HG03442 (cell line): ENCODE results near the gene GFRA1.
"Not testable (repeated sequence)": the region's sequence is repeated elsewhere in the genome, so short reads cannot be mapped to it uniquely, and the experiment has no call there.

Experiments
- ATAC-seq: cut with Tn5 transposase; IDR thresholded peaks from one replicate; pipeline ENCODE4 v1.9.1; 2021; ENCODE audit warnings: mild to moderate bottlenecking, moderate library complexity; ENCODE audit not compliant: unreplicated experiment

GFRA1 gene

DNA sequence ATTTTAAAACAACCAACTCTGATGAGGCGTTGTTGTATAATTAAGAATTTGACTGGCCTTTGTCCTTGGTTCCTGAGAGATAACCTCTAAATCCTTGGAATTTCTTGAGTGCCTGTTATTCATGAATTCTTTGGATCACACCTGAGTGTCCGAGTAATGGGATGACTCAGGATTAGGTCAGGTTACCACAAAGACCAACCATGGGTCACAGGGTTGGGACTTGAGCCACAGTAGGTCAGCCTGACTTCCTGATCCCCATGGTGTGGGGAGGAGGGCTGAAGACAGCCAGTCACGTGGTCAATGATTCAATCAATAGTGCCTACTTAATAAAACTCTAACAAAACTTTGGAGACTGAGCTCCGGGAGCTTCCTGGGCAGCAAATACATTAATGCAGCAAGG, 192.5 kb downstream of the GFRA1 start:
- no peak for ATAC-seq

DNA sequence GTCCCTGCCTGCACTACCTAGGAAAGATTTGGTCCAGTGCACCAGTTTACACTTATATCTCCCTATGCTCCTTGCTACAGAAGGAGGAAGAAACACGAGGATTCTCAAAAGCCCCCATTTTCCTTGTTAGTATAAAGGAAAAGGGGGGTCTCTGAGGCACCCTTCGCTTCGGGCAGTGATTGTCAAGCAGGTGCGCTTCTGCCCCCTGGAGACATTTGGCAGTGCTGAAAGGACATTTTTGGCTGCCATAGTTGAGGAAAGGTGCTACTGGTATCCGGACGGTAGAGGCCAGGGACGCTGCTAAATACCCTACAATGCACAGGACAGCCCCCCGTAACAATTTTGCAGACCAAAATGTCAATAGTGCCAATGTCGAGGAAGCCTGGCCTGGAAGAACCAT, 193.7 kb downstream of the GFRA1 start:
- no peak for ATAC-seq

DNA sequence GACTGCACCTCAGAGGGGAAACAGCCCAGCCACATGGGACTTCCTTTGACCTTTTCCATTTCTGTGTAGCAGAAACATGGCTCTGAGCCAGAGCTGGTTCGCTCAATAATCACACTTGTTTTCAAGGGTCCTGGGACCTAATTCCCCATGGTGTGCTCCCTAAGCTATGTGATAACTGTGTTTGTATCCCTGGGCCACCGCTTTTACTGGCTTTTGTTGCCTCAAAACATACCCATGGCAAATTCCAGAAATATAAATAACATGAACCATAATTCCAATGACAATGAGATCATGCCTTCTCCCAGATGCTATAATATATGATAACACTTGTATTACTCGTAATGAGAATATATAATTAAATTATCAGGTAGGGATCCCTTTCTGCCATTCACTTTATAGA, 196.4 kb downstream of the GFRA1 start:
- ATAC-seq, result no peak

DNA sequence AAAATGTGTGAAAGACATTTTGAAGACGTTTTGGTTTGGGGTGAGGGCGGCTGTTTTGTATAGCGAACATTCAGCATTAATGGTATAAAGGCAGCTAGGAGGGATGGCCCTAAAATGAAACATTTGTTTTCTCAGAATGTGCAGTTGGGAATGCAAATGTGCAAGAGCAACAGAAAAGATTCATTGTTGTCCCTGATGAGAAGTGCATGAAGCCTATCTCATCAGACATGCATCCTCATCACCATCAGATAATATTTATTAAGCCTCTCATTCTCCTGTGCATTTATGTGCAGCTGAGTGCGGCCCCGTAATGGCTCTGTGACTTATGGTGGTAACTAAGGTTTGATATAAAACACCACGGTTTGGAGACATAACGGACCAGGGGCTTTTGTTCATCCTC, 199.5 kb downstream of the GFRA1 start:
- no peak for ATAC-seq

DNA sequence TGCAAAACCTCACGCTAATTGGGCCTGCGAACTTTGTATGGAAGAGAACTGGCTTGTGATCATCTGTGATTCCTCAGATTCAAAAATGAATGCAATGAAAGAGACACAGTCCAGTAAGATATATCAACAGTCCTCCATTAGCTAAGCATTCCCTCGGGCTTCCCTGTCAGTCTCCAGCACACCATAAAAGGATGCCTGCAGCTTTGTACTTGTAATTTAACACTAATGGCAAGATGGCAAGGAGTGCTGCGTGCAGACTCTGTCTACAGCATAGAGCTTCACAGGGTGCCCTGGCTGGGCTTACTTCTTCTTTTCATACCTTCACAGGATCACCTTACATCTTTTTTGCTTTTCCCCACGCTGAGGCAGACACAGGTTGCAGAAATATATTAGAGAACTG, 200.0 kb downstream of the GFRA1 start:
- no peak for ATAC-seq

DNA sequence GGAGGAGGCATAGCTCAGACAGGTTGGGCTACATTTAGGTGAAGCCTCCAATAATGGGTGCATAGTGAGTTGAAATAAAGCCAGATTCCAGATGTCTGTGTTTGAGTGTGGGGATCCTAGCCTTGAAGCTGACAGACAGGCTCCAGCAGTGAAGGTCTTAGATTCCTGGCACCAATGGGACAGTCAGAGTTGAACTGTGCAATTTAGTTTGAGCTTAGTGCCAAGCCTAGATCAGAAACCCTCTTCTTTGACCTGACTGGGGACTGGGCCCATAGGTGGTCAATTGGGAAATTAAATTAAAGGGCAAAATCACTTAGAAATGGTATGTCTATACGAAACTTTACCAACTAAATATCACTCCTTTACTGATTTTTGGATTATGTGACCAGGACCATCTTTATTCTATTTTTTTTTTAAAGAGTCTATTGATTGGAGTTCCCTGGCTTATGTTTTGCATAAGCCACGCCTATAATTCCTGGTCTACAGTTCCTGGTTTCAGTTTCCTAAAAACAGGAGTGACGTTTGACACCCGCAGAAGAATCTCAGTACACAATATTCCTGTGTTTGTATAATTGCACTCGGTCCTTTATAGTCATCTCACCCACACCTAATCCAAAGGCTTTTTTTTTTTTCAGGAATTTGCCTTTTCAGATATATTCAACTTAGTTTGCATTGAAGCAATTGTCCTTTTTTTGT, 201.4 kb downstream of the GFRA1 start:
- ATAC-seq, result no peak

DNA sequence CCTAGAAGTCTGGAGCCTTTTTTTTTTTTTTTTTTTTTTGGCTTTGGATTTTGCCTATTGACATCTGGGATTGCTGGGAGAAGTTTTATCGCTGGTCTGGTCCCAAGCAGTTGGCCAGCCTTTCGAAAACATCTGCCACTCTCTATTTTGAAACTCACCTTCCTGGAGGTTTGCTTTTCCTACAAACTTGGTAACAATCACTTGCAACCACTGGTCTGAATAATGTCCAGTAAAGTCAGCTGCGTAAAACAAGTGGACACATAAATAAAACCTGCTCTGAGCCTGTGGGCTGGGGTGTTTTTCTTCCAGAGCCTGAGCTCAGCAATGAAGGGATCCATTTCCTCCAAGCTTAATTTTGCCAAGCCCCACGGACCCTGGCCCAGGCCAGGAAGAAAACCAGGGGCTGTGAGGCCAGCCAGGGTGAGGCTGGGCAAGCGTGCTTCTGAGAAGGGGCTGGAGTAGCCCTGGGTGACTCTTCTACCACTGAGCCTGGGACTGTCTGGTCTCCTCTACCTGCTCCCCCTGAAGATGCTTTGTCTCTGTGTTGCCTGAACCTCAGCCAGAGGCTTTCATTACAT, 202.2 kb downstream of the GFRA1 start:
- ATAC-seq, result no peak

DNA sequence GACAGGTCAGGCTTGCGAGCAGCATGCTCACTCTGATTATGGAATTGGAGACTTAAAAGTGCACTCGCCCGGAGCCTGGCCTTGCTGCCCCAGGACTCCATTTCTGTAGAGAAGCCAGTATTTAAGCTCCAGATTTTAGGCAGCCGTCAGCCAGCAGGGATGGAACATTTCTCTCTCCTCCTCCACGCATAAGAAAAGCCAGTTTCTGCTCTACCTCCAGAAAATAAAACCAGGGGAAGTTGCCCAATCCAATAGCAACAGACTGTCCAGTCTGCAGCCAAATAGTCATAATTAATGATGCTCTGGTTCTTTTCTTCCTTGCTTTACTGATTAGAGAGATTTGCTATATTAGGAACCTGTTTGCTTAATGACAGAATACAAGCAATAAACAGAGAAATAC, 203.2 kb downstream of the GFRA1 start:
- no peak for ATAC-seq

DNA sequence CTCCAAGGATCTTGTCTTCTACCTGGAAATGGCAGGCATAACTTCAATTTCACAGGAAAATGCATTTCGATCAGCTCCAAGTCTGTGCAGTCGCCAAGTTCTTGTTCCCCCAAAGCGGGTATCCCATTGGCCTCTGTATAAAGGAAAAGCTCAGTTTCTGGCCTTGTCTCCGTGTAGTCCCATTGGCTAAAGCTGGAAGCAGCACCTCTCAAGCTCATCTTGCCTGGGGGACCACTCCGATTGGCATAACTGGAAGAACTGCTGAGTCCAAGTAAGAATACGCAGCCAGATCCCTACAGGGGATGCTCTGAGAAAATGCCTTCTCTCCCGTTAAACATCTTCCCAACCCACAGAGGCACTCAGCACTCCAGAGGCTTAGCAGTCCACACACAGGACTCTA, 205.2 kb downstream of the GFRA1 start:
- ATAC-seq, result no peak

DNA sequence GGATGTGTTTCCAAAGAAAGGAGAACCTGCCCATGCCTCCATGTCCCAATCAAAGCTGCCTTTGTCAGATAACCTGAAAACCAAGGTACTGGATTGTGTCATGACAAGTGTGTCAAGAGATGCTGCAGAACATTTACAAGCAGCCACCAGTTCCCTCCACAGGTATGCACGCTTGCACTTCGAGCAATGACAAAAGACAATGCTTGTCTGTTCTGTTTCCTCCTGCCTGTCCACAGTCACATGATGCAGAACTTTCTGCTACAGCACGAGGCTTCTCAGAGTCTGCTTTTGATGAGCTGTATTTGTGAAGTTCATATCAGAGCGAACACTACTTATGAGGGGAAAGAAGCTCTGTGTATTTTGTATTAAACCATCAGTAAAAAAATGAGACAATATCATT, 209.9 kb downstream of the GFRA1 start:
- ATAC-seq, result no peak

DNA sequence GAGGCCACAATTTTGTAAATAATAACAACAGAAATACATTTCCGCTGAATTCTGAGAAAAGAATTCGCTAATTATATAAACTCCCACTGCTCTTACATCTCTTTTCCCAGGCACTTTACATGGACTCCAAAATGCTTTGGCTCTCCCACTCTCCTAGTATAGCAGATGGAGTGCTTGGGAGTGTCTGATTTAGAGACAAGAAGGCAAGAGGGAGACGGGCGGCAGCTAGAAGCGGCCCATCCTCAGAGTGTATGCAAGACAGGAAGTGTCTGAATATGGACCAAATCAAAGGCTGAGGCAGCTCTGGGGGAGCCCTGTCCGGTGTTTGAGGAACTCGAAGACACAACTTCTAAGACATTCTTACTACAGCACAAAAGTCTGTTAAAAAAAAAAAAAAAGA, 212.1 kb downstream of the GFRA1 start:
- no peak for ATAC-seq

DNA sequence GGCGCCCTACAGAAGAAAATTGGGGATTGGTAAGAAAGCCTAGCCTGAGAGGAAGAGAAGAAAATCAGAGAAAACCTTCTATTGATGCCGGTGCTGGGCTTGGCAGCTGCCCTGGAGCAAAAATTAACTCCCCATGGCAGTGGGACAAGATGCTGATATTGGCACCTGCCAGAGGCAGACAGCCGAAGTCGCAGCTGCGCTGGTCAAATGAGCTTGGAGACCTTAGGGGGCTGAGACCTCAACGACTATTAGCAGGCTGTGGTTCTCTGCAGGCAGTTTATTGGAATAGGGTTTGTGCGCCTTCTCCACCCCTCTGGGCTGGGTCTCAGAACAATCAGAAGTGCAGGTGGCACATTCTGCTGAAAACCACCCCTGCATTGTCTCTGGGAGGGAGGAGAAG, 213.7 kb downstream of the GFRA1 start:
- ATAC-seq, result no peak

DNA sequence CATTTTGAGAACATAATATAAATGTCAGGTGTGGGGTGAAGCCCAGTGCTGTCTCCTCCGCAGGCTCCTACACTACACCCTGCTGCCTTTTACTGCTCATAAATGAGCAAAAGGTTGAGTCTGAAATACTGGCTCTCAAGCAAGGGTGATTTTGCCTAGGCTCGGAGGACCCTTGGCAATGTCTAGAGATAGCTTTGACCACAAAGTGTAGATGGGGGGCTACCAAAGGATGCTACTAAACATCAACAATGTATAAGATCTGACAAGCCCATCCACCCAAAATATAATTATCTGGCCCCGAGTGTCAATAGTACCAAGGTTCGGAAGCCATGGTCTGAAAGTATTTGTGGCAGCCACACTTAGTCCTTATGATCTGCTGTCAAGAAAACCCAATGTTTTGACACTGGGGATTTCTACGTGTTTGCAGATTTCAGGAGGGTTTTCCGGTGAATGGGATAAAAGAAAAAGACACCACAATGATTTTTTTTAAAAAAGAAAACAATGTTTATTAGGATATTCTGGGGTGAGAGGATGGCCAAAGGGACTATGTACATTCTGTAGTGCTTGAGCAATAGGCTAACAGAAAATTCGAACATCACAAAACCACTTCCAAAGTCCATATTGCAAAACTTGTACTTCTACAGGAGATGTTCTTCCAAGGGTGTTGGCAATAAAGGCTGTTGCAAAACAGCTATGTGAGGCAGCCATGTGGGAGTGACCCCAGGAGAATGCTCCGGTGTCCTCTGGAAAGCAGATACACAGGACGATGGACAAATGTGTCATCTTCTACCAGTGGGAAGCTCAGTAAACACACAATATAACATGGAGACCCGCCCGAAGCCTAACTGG, 216.3 kb downstream of the GFRA1 start:
- ATAC-seq, result no peak

DNA sequence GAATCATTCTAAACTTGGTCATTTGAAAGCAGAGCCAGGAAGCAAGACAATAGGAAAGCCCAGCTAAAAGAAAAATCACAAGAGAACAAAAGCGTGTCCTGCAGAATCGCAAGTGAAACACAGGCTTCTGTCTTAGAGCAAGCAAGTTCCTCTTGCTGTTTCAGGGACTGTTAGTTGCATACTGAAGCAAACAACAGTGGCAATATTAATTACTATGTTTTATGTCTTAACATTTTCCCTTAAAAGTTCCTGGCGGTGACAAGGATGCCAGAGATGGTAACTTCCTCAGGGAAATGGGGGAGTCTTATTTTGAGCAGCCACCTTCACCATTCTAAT, 217.1 kb downstream of the GFRA1 start:
- no peak for ATAC-seq

DNA sequence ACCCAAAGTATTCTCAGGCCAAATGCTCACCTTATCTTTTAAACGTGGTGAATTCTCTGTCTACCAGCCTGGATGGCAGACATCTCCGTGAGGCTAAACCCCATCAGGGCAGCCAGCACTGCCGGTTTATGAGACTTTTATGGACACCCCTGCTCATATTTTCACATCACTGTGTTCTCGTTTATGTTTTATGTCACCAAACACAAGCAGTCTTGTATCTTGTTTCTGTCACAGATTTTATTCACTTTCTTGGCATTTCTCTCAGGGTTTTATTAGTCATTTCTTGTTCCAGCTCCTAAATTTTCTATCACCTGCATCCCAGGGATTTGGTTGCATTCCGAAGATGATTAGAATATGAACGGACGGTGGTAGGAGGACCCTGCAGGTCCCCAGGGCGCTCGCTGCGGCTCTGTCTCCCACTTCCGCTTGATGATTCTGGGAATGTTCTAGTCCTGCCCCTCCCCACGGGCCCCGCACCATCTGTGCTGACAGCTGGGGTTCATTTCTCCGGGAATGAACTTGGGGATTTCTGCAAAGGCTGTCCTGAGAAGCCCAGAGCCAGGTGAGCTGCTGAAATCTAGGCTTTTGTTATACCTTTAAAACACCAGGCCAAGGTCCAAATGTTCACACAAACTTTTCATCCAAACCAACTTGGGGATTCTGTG, 217.6 kb downstream of the GFRA1 start:
- ATAC-seq, result no peak

DNA sequence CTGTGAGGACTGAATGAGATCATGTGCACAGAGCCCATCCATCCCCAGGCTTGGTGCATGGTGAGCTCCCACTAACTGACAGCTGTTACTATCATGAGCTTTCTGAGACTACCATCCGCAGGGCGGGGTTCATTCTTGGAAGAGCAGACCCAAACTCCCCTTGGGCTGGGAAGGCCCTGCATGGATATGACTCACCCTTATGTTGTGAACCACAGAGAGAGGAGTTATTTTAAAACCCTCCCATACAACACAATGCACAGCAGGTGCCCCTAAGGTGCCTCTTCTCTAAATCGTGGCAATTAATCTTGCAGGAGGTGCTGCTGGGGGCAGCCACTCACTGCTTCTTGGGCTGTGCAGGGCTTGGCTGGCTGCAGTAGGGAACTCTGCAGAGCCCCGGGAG, 219.1 kb downstream of the GFRA1 start:
- no peak for ATAC-seq

DNA sequence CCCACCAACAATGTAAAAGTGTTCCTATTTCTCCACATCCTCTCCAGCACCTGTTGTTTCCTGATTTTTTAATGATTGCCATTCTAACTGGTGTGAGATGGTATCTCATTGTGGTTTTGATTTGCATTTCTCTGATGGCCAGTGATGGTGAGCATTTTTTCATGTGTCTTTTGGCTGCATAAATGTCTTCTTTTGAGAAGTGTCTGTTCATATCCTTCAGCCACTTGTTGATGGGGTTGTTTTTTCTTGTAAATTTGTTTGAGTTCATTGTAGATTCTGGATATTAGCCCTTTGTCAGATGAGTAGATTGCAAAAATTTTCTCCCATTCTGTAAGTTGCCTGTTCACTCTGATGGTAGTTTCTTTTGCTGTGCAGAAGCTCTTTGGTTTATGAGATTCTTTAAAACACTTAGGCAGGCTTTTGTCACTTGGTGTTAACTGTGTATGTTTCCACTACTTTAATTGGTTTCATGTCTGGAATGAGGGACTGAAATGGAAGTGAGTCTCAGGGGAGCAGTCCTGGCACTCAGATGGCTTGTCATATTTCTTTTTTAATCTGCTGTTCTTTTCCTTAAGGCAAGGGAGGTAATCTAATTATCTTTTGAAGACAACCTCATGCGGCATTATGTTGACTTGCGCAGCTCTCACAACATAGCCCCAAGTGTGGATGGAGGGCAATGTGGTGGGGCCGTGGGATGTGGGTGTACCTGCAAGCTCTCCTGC, 219.8 kb downstream of the GFRA1 start:
- ATAC-seq, result not testable (repeated sequence)

DNA sequence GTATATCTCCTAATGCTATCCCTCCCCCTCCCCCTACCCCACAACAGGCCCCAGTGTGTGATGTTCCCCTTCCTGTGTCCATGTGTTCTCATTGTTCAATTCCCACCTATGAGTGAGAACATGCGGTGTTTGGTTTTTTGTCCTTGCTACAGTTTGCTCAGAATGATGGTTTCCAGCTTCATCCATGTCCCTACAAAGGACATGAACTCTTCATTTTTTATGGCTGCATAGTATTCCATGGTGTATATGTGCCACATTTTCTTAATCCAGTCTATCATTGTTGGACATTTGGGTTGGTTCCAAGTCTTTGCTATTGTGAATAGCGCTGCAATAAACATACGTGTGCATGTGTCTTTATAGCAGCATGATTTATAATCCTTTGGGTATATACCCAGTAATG, 220.5 kb downstream of the GFRA1 start:
- ATAC-seq, result not testable (repeated sequence)

DNA sequence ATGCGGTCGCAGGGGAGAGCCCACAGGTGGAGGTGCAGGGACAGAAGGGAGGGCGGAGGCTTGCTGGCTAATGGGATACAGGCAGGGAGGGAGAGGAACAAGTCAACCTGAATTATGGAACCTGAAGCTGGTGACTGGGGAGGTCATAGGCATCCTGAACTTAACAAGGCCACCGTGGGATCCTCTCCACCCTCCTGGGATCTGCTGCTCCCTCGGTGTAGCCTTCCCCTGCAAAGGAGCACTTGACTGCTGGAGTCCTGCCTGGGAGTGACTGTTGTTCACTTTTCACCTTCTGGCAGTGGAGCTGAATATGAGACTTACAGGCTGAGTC, 223.1 kb downstream of the GFRA1 start:
- no peak for ATAC-seq

DNA sequence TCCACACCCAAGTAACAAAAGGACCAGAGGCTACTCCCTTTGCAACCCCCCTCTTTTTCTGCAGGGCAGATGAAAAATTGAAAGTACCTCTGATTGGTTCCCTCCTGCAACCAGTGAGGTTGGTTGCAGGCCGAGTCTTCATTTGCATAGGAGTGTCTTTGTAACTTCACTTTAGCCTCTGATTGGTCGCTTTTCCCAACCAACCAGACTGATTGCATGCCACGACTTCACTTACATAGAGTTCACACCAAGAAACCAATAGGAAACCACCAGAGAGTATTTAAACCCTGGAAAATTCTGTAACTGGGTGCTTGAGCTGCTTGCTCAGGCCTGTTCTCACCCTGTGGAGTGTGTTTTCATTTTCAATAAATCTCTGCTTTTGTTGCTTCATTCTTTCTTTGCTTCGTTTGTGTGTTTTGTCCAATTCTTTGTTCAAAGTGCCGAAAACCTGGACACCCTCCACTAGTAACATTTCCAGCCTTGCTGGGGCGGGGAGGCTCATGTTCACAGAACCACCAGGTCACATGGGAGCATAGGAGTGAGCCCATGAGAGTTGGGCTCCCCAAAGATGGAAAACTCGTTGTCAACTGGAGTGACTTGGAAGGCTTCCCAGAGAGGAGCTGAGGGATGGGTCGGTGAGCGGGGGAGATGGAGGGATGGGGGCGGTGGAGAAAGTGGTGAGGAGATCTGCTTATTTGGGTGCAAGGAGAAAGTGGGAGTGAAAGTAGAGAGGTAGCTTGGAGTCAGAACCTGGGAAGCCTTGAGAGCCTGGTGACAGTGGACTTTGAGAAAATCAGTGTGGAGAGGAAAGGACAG, 223.6 kb downstream of the GFRA1 start:
- ATAC-seq, result no peak
